Parathyroid adenoma (tissue), 2 donors: ENCODE results near the gene CRISPLD2.

ENCODE experiments used
- H2AFZ ChIP-seq: fragments of 300-600 bp; sonication (generic); one replicate; pipeline ENCODE4 v1.7.0; 2017; ENCODE audit warnings: antibody characterized with exemption, mild to moderate bottlenecking
- H3K27ac ChIP-seq: fragments of 300-600 bp; sonication (generic); one replicate; pipeline ENCODE4 v1.7.0; 2017
- H3K27me3 ChIP-seq: fragments of 300-600 bp; sonication (generic); one replicate; pipeline ENCODE4 v1.7.0; 2017; ENCODE audit warnings: low read length; ENCODE audit not compliant: control insufficient read depth, insufficient read depth
- H3K36me3 ChIP-seq: fragments of 300-600 bp; sonication (generic); one replicate; pipeline ENCODE4 v1.7.0; 2017; ENCODE audit warnings: low read length; ENCODE audit not compliant: control insufficient read depth, insufficient read depth
- H3K4me1 ChIP-seq: fragments of 300-600 bp; sonication (generic); one replicate; pipeline ENCODE4 v1.7.0; 2017; ENCODE audit warnings: control low read depth
- H3K4me2 ChIP-seq: fragments of 300-600 bp; sonication (generic); one replicate; pipeline ENCODE4 v1.7.0; 2017; ENCODE audit warnings: low read length
- H3K4me3 ChIP-seq: fragments of 300-600 bp; sonication (generic); one replicate; pipeline ENCODE4 v1.7.0; 2017; ENCODE audit warnings: low read depth, low read length
- H3K79me2 ChIP-seq: fragments of 300-600 bp; sonication (generic); one replicate; pipeline ENCODE4 v1.7.0; 2017; ENCODE audit warnings: control low read depth
- H3K9ac ChIP-seq: fragments of 300-600 bp; sonication (generic); one replicate; pipeline ENCODE4 v1.7.0; 2017; ENCODE audit warnings: mild to moderate bottlenecking
- H3K9me3 ChIP-seq: fragments of 300-600 bp; sonication (generic); one replicate; pipeline ENCODE4 v1.7.0; 2017; ENCODE audit warnings: low read length; ENCODE audit not compliant: control insufficient read depth
- CTCF ChIP-seq: fragments of 300-600 bp; sonication (generic); IDR thresholded peaks from one replicate; pipeline ENCODE4 v1.7.0; 2017; ENCODE audit warnings: antibody characterized with exemption, mild to moderate bottlenecking
- donor health status: primary hyperparathyroidism.

The CRISPLD2 gene

DNA sequence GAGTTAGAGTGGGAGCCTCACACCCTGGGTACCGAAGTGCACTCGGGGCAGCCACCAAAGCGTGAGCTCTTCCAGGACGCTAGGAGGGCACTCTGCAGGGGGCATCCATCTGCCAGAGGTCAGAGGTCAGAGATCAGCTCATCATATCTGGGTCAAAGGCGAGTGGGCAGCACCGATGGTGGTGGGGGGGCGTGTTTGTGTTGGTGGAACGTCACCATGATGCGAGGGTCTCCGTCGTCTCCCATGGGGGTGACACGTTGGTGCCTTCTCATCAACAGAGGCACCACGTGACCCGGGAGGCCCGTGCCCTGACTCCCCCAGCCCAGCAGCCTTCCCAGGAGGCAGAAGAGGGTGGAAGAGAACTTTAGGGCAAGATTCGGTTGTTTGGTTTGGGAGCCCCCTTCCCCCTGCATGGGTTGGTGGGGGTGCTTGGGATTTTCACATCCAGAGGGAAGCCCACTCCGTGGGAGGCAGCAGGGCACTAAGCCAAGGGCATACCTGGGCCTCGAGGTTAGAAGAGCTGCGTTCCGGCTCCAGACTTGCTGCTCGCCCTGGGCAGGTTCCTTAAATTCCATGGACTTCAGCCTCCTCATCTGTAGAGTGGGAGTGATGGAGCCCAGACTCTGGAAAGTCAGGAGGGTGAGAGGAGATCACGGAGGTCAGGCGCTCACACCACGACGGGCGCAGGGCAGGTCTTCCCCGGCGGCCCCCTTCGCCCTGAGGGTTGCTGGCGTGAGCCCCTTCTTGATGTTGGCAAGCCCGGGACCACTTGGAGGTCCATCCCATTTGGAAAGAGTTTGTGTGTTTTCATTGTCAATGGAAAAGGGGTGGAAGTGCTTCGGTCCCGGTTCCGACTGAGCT is 14.0 kb downstream of the CRISPLD2 start:
- Histone ChIP-seq H3K9ac (no peak overlapping the region), H3K9me3 (no peaks in the 10 kb centered on the region), H2AFZ (no peak overlapping the region), H3K4me2 (no peak overlapping the region), H3K36me3 (no peaks in the 10 kb centered on the region), H3K4me3 (no peak overlapping the region), H3K27ac (no peak overlapping the region), H3K4me1 (no peaks in the 10 kb centered on the region), H3K27me3 (no peaks in the 10 kb centered on the region), H3K79me2 (no peaks in the 10 kb centered on the region)
- no peak for TF ChIP-seq CTCF

GRCh38 chr16:84834403-84834772 is 14.6 kb downstream of the CRISPLD2 start:
- H3K9ac ChIP-seq = no peak overlapping the region
- no peaks in the 10 kb centered on the region for H3K36me3 ChIP-seq
- TF ChIP-seq CTCF = no peak
- no peaks in the 10 kb centered on the region for H3K9me3 ChIP-seq
- H3K4me2 ChIP-seq = no peak overlapping the region
- H3K4me3 ChIP-seq = no peak overlapping the region
- no peaks in the 10 kb centered on the region for H3K79me2 ChIP-seq
- no peak overlapping the region for H3K27ac ChIP-seq
- H3K4me1 ChIP-seq = no peaks in the 10 kb centered on the region
- no peaks in the 10 kb centered on the region for H3K27me3 ChIP-seq
- no peak overlapping the region for H2AFZ ChIP-seq

- H3K27ac ChIP-seq = no peak overlapping the region
- no peak overlapping the region for H3K4me2 ChIP-seq
- H3K79me2 ChIP-seq = no peaks in the 10 kb centered on the region
- H3K4me1 ChIP-seq = no peaks in the 10 kb centered on the region
- no peak overlapping the region for H3K9ac ChIP-seq
- H3K9me3 ChIP-seq = no peaks in the 10 kb centered on the region
- H3K27me3 ChIP-seq = no peaks in the 10 kb centered on the region
- no peak overlapping the region for H2AFZ ChIP-seq
- H3K36me3 ChIP-seq = no peaks in the 10 kb centered on the region
- TF ChIP-seq CTCF = no peak
- no peak overlapping the region for H3K4me3 ChIP-seq
Observed at GRCh38 chr16:84836234-84836647, 16.5 kb downstream of the CRISPLD2 start.

- Histone ChIP-seq H3K9me3 (no peaks in the 10 kb centered on the region), H3K36me3 (no peaks in the 10 kb centered on the region), H3K27ac (peak overlapping the region; percentile 49), H3K27me3 (no peaks in the 10 kb centered on the region), H3K4me1 (no peaks in the 10 kb centered on the region), H3K9ac (no peak overlapping the region), H3K4me2 (no peak overlapping the region), H3K4me3 (no peak overlapping the region), H3K79me2 (no peaks in the 10 kb centered on the region), H2AFZ (no peak overlapping the region)
- TF ChIP-seq CTCF = no peak
Observed at GRCh38 chr16:84836967-84837366, 17.2 kb downstream of the CRISPLD2 start.
